Measurements from ENCODE around the gene RLN3.

The RLN3 gene

GRCh38 chr19:14027856-14028450 lies at the start of gene RLN3:
RLN3 (plus strand) TSS chr19:14028148; CDS start chr19:14028205, 57 bp downstream.
- DNase-seq, result no peak

DNA sequence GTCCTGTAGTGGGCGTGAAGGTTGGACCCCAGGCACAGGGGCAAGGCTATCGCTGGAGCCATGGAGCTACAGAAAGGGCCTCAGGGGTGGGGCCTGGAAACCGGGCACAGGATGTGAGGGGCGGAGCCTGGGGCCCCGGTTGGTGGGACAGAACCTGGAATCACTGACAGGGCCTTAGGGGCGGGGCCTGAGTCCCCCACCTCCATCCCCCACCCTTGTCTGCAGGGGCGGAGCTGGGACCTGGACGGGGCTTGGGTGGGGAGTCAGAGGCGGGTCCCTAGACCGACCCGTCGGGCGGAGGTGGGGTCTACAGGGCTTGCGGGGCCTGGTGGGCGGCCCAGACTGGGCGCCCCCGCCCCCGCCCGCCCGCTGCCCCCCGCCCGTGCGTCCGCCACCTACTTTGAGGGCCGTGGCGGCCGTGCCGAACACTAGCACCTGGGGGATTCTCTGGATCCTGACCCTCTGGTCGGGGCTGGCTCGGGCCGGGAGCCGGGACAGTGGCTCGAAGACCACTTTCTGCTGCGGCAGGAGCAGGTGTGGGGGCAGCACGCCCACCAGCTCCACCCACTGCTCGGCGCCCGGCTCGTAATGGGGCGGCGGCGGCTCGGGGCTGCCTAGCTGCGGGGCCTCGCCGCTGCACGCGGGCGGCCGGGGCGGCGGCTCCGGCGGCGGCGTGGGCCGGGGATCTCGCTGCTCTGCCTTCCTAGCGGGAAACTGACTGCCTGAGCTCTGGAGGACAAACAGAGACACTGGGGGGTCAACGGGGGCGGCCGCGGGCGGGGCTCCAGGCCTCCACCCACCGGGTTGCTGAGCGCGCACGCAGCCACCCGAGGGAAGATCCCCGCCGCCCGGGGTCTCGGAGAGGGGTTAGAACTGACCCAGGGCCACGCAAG lies 49.4 kb upstream of the RLN3 start:
- no peak for DNase-seq

- peak in 1 of 2 donors; percentile 28 for DNase-seq
Observed at GRCh38 chr19:13979244-13979615, 48.7 kb upstream of the RLN3 start.

- DNase-seq, result no peak
Observed at GRCh38 chr19:13979686-13980085, 48.3 kb upstream of the RLN3 start.

- no peak for DNase-seq
Observed at GRCh38 chr19:13980340-13980739, 47.6 kb upstream of the RLN3 start.

GRCh38 chr19:13981021-13981420 lies 46.9 kb upstream of the RLN3 start:
- no peak for DNase-seq

DNA sequence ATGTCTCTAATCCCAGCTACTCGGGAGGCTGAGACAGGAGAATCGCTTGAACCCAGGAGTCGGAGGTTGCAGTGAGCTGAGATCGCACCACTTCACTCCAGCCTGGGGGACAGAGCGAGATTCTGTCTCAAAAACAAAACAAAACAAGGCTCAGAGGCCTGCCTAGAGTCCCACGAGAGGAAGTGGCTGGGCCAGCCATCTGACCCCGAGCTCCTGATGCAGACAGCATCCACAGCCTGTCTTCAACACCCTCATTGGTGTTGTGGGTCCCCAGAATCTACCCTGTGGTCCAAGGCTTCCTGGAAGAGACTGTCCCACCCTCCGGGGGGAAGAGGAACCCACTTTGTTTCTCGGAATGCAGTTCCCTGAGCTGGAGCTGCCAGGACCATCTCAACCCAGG lies 46.5 kb upstream of the RLN3 start:
- DNase-seq, result no peak

GRCh38 chr19:13981988-13982501 lies 45.9 kb upstream of the RLN3 start:
- DNase-seq, result no peak

DNA sequence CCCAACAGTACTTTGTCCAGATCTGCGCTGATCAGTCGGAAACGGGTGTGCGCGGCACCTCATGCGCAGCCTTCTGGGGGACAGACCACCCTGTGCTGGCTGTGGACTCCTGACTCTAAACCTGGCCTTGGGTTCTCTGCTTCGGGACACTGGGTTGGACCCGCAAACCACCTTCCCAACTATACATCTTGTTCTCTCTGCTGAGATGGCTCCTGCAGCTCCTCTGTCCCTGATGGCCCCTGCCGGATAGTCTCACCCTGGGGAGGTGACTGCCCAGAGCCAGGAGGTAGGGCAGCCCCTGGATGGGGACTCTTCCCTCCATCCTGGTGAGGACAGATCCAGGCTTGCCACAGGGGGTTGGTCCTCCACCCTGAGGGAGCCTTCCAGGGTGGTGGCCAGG lies 45.2 kb upstream of the RLN3 start:
- no peak for DNase-seq

- no peak for DNase-seq
Observed at GRCh38 chr19:13983213-13983889, 44.6 kb upstream of the RLN3 start.

DNA sequence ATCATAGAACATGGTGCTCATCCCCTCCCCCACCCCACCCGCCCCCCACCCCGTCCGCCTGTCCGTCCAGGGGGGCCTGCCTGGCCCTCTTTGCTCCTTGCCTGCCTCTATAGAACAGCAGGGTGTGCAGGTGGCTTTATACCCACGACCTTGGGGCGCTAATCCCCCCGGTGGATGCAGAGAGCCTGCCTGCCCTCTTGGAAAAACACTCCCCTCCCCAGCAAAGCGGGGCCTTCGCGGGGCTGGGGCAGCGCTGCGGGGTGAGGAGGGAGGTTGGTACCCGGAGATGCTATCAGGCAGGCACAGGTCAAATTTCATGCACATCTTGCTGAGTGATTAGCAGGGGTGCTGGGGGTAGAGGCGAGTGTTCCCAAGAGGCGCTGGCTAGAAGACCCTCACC lies 43.8 kb upstream of the RLN3 start:
- no peak for DNase-seq

DNA sequence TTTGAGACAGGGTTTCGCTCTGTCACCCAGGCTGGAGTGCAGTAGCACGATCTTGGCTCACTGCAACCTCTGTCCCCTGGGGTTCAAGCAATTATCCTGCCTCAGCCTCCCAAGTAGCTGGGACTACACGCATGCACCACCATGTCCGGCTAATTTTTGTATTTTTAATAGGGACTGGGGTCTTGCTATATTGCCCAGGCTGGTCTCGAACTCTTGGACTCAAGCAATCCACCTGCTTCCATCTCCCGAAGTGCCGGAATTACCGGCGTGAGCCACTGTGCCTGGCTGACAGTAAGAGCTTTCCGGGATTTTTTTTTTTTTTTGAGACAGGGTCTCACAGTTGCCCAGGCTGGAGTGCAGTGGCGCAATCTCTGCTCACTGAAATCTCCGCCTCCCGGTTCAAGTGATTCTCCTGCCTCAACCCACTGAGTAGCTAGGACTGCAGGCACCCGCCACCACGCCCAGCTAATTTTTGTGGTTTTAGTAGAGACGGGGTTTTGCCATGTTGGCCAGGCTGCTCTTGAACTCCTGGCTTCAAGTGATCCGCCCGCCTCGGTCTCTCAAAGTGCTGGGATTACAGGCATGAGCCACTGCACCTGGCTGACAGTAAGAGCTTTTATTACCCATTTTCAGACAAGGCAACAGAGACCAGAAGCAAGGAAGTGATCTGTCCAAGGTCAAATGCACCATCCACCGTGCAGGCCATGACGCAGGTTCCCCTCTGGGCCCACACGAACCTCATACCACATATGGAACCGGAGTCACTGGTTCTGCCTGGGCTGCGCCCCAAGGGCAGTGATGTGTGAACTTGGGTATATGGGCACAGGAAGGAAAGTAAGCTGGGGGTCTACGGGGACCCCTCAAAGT lies 42.8 kb upstream of the RLN3 start:
- no peak for DNase-seq

DNA sequence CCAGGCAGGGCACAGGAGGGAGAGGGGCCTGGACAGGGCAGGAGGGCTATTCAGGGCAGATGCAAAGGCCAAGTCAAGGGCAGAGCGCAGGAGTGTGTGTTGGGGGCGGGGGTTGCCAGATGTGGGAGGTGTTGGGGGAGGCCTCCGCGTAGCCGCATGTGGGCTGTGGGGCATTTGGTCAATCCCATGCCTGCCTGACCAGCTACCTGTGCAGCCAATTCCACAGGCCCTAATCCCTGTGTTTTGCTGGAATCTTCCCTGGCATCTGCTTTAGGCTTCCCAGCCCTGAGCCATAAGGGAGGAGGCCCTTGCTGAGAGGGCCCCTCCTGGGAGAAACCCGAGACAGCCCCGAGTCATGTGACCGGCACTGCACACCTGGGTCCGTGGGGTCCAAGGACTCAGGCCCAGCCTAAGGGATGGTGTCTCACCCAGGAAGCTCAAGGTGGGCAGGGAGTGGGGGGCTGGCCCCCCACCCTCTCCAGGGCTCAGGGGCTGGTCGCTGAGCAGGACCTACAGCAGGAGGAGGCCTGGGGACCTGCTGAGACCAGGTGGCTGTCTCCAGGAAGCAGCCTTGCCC lies 42.1 kb upstream of the RLN3 start:
- no peak for DNase-seq

DNA sequence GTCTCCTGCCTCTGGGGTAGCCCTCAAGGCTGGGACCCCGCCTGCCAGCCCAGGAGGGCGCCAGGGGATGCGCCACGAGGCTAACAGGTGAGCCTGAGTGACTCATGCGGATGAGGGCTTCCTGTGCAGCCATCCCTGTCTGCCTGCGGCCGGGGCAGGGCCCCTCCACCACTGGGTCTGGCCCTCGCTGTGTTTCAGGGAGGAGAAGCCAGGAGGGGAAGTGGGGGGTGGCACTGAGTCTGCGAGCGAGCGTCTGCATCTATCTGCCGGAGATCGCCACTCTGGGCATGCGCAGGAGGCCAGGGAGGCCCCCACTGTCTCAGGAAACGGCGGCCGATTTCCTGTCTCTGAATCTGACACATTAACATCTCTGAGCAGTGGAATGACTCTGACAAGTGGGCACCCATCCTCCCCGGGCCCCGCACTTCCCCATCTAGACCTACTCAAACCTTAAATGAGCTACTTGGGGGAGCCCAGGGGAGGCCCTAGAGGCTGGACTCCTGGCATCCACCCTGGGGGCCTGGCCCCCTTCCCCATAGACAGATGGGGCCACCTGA lies 41.5 kb upstream of the RLN3 start:
- DNase-seq, result peak; percentile 94 to 99

DNA sequence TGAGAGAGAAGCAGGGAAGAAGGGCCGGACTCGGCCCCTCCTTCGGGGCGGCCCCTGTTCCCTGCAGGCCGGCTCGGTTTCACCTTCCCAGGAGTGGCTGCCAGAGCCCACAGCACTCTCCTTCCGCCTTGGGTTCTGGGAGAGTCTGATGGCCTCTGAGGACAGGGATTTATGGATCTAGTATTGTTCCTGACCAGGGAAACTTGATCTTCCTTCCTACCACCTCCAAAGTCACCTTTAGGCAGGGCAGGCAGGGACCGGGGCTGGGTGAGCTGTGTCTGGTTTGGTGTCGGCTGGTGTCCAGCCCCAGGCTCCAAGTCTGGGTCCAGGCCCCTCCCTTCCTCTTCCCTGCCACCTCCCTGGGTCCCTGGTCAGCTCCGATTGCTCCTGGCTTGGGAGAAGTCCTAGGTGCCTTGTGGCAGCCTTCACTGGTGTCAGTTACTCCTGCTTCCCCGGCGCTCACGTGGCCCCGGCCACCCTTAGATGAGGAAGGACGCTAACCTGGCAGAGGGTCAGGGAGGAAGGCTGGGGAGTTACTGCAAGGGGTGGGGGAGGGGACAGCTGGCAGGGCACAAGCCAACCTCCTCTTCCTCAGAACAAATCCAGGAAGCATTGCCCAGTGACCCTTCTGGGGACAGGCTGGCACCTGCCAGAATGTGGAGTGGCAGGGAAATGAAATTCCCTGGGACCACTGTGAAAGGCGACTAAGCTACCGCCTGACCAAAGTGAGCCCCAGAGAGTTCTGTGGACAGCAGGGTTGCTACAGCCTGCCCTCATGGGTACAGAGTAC lies 40.7 kb upstream of the RLN3 start:
- peak in 1 of 2 donors; percentile 45 for DNase-seq

- DNase-seq, result no peak
Observed at GRCh38 chr19:13989487-13989886, 38.5 kb upstream of the RLN3 start.

DNA sequence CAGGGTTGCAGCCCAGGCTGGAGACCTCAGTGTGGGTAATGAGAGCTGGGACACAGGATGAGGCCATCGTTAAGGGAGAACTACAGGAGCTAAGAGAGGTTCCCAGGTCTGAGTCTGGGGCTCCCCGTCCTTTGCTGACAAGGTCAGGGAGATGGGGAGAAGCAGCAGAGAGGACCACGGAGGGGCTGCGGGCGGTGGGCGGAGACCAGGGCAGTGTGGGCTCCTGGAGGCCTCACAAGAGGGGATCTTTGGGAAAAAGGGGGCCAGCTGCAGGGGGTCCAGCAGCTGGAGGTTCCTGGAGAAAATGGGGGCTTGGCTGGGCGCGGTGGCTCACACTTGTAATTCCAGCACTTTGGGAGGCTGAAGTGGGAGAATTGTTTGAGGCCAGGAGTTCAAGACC lies 37.9 kb upstream of the RLN3 start:
- DNase-seq, result no peak

DNA sequence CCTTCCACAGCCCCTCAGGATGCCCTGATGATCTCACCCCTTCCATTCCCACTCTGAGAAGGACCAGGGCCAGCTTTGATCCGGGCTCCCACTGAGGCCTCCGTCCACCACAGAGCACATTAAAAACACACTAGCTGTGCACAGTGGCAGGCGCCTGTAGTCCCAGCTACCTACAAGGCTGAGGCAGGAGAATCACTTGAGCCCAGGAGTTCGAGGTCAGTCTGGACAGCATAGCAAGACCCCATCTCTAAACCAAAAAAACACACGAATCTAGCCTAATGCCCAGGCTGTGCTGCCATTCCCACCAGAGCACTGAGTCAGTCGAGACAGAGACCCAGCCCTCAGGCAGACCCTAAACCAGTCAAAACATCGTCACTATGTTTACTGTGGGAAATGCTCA lies 35.9 kb upstream of the RLN3 start:
- no peak for DNase-seq

- DNase-seq, result no peak
Observed at GRCh38 chr19:13993590-13994300, 34.2 kb upstream of the RLN3 start.

DNA sequence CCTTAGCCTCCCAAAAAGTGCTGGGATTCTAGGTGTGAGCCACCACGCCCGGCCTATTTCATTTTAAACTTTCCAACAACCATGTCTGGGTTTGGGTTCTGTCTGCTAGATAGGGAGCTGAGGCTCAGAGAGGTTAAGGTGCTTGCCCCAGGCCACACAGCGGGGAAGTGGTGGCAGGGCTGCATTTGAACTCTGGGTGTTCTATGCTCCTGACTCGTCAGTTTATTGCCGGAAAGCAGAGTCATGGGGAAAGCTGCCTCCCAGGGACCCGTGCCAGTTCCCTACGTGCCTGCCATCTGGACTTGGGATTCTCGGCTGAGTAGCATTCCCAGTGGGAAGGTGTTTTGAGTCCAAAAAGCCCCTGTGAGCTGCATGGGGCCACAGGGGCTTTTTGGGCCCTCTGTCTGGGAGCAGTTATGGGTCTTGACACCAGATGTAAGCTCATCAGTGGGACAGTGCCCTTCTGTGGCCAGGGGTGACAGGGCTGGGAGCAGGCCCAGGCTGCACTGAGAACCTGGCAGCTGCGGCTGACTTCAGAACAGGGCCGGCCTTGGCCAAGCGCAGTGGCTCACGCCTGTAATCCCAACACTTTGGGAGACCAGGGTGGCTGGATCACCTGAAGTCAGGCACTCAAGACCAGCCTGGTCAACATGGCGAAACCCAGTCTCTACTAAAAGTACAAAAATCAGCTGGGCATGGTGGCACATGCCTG lies 32.8 kb upstream of the RLN3 start:
- no peak for DNase-seq

Measured in bone marrow (tissue), 2 donors.